IPS DF 4.7 (cell line): ENCODE measurements around the gene TOP1.

ENCODE experiments used
- DNase-seq: peaks from one replicate; pipeline ENCODE4 v3.0.0-alpha.2; 2013; ENCODE audit warnings: low spot score; ENCODE audit errors: extremely low read depth

TOP1 gene

GRCh38 chr20:41057999-41058673 lies 29.5 kb downstream of the TOP1 start:
- no peak for DNase-seq

- no peak for DNase-seq
Measured at GRCh38 chr20:41058674-41059635, 30.3 kb downstream of the TOP1 start.

- no peak for DNase-seq
Measured at GRCh38 chr20:41061155-41061554, 32.5 kb downstream of the TOP1 start.

DNA sequence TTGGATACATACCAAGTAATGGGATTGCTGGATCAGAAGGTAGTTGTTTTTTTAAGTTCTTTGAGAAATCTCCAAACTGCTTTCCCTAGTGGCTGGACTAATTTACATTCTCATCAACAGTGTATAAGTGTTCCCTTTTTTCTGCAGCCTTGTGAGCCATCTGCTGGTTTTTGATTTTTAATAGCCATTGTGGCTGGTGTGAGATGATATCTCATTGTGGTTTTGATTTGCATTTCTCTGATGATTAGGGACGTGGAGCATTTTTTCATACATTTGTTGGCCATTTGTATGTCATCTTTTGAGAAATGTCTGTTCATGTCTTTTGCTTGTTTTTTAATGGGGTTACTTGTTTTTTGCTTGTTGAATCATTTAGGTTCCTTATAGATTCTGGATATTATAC lies 34.8 kb downstream of the TOP1 start:
- DNase-seq: no peak

DNA sequence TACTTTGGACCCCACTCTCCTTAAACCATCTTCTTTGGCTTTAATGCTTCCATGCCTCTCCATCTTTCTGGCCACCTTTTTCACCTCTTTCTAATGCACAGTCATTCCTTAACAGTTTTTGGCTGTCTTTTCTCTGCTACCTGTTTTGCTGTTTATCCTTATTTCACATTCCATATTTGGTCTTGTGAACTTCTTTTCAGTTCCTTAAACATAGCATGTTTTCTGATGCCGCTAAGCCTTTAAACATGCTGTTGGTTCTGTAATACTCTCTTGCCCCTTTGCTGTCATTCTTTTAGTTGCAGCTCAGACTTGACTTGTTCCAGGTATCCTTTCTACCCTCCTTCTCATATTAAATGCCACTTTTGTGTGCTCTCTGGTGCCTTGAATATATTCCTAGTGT lies 35.8 kb downstream of the TOP1 start:
- DNase-seq: no peak

- no peak for DNase-seq
Measured at GRCh38 chr20:41065716-41066115, 37.1 kb downstream of the TOP1 start.

- DNase-seq: no peak
Measured at GRCh38 chr20:41068806-41069205, 40.2 kb downstream of the TOP1 start.

DNA sequence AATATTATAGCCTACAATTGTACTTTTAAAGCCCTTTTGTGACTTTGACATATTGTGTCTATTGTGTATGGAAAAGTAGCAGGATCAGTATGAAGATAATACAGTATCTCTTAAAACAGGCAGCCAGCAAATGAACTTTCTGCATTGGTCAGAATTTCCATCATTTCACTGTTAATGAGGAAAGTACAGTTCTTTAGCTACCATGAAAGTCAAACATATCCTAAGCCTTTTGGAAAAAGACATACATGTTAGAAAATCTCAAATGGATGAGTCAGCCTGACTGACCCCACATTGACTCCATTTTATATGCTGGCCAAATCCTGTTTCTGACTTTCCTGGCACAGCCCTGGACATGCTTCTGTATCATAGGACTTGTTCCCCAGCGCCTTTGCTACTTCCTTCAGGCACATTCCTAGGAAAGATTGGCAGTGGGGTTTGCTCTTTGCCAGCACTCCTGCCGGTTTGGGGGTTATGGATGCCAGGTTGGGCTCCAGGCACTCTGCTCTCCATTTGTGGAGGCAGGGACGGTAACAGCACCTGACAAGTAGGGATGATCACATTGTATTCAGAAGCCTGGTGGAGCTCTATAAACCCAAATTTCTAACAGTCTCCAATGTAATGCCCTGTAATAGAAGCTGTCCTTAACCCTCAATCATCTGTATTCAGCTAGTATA lies 43.7 kb downstream of the TOP1 start:
- DNase-seq: no peak

DNA sequence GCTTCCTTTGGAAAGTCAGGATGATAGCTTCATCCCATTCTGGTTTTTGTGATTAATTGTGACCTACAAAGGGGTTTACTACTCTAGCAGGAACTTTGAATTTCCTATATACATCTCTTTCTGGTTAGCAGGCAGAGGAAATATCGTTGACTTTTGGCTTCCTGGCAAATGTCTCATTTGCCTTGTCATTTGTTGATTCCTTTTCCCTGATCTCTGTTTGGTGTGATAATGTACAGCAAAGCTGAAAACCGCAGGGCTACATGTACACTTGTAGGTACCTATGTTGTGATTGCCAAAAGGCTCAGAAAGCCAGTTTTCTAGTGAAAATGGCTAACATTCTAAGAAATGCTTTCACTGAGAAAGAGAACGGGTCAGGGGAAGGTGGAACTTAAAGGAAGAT lies 44.3 kb downstream of the TOP1 start:
- no peak for DNase-seq

DNA sequence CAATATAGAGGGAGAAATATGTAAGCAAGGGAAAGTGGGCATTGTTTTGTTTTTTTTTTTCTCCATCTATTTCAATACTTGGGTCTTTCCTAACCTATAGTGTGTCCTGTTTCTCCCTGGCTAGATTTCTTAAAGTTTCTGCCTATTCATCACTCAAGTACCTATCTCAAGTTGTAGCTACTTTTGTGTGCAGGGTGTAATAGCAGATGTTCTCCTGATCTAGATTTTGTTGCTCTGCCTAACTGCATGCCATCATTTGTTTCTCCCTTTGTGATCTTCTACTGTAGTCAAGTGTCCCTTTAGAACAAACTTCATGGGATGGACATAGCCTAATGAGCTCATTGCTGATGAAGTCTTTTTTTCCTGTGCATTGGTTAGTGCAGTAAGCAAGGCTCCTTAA lies 45.8 kb downstream of the TOP1 start:
- no peak for DNase-seq

DNA sequence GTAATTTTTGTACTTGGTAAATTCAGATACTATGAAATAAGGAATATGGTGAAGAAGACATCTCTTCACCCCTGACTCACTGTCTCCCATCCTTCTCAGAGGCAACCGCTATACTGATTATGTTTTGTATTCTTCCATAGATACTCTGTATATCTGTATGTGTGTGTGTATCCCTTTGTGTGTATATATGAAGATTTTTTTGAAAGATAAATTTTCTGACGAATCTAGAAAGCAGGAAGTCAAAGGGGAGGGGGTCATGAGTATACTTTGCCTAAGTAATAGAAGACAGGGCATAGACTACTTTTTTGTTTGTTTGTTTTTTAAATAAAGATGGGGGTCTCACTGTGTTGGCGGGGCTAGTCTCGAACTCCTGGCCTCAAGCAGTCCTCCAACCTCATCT lies 48.2 kb downstream of the TOP1 start:
- DNase-seq: no peak

DNA sequence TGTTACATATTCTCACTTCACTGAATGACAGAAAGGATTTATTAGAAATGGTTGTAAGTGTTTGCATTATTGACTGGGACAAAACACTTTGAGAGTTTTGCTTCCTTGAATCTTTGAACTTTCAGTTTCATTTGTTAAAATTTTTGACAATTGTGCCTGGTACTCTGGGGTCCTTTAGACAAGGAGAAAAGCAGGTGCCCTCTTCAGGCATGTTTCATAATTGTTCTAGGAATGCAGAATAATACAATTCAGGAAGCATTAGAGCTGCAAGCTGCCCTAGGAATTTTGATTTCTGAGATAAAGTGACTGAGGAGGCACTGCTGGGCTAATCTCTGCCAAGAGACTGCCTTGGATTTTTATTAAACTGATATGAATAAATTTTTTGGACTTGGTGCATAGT lies 49.7 kb downstream of the TOP1 start:
- DNase-seq: no peak

GRCh38 chr20:41079066-41079465 lies 50.4 kb downstream of the TOP1 start:
- DNase-seq: no peak

DNA sequence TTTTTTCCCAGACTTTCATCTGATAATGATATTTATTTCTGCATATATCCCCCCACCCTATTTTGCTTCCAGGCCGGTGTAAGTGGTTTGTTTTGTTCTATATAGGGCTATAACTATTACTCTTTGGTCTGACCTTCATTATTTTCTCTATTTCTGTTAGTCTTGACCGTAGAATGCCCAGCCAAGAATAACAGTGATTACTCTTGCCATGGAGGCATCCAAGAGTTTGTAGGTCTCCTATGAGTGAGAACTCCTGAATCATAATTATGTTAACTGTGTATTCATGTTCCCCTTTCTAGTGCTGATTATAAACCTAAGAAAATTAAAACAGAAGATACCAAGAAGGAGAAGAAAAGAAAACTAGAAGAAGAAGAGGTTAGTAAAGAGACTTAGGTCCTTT lies 52.2 kb downstream of the TOP1 start:
- no peak for DNase-seq

- no peak for DNase-seq
Measured at GRCh38 chr20:41081276-41081814, 52.7 kb downstream of the TOP1 start.

GRCh38 chr20:41082306-41082705 lies 53.7 kb downstream of the TOP1 start:
- DNase-seq: no peak

GRCh38 chr20:41085606-41086005 lies 57.0 kb downstream of the TOP1 start:
- DNase-seq: no peak

DNA sequence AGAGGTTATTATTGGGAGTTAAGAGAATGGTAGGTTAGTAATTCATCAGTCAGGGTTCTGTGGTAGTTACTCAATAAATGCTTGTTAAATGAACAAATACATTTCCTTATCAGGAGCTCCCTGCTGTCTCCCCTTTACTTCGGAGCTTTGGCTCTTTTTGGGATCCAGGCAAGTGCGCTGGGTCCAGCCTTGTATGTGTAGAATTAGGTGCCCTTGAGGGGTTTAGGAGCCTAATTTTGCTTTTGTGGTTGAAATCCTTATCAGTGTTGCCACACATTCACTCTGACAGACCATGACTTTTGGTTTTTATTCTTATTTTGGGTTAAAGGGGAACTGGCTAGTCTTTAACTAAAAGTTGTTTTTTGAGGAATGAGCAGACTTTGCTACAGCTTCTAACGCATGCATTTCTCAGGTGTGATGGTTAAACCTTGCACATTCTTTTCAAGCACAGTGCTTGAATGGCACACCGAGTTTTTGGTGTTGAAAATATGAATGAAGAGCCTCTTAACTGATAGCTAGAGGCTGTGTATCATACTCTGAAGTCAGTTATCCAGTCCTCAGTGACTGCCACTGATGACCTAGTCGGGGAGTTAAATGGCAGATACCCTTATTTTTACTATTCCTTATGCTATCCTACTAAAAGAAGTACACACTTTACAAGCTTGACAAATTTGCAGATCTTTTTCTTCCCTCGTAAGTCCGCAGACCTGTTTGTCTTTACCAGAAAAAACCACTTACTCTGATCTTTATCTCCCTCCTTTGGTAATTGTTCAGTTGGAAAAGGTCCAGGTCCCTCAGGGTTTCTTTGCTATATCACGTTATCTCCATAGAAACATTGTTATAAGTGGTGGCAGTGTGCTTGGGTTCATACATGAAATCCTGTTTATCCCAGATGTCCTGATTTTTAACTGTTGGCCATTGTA lies 58.0 kb downstream of the TOP1 start:
- DNase-seq: no peak

DNA sequence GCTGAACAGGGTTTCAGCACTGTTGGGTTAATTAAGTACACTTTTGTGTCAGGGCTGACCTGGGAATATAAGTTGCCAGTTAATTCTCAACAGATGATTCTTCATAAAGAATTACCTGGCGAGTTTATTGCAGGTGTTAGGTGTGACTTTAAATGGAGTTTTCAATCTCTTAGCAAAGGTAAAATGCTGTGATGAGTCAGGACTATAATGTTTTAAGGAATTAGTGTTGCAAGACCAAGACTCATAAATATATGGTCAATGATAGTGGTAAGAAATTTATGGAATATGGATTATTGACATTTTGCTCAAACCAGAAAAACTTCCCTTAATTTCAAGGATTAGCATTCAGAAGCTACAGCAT lies 58.7 kb downstream of the TOP1 start:
- DNase-seq: no peak

DNA sequence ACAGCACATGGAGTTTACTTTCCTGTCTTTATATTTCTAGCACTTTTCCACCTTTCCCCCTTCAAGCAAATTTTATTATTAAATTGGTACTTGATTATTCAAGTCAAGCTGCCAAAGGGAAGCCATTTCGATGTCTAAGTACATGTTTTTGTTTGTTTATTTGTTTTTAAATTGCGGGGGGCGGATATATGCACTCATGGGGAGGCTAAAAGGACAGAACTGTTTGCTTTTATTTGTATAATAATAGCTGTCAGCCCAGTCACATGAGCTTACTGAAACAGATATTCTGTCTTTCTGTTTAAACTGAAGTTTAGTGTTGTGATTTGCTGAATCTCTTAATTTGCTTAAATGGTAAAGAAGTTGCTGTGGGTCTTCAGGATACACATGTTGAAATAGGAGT lies 59.2 kb downstream of the TOP1 start:
- no peak for DNase-seq

- no peak for DNase-seq
Measured at GRCh38 chr20:41089555-41089954, 60.9 kb downstream of the TOP1 start.
